PFSK-1 (cell line): ENCODE results near the gene SPAG7.

Experiments used
- FOXP2 ChIP-seq: optimal IDR thresholded peaks from 2 replicates; pipeline ENCODE3; 2011; ENCODE audit warnings: borderline replicate concordance, control low read depth, inconsistent platforms; ENCODE audit not compliant: insufficient read depth; ENCODE audit errors: extremely low read length, extremely low read depth
- POLR2AphosphoS5 ChIP-seq: IDR thresholded peaks from 2 replicates; pipeline ENCODE4 v1.6.1; 2012; ENCODE audit warnings: low read depth, mild to moderate bottlenecking, control low read depth, low read length, moderate library complexity
- REST ChIP-seq, 2 experiments: IDR thresholded peaks; 2 replicates each; pipeline versions ENCODE4 v1.6.1 to v1.8.0; 2011 to 2012; ENCODE audit warnings: low read depth in 2 of 2, low read length in 2 of 2, control low read depth in 1 of 2, inconsistent platforms in 1 of 2, mild to moderate bottlenecking in 1 of 2, moderate library complexity in 1 of 2; ENCODE audit not compliant: insufficient read depth in 1 of 2
- SIN3A ChIP-seq: IDR thresholded peaks from 2 replicates; pipeline ENCODE4 v1.6.1; 2012; ENCODE audit warnings: mild to moderate bottlenecking, low read length, moderate library complexity, borderline replicate concordance; ENCODE audit not compliant: insufficient read depth
- TAF1 ChIP-seq: IDR thresholded peaks from 2 replicates; pipeline ENCODE4 v1.6.1; 2012; ENCODE audit warnings: low read length, control low read depth, borderline replicate concordance; ENCODE audit not compliant: insufficient read depth

The SPAG7 gene

GRCh38 chr17:4950075-4950745 lies 17.4 kb downstream of the SPAG7 start:
- no peak for TF ChIP-seq TAF1
- TF ChIP-seq FOXP2: peak; percentile 6
- TF ChIP-seq SIN3A: no peak
- no peak for TF ChIP-seq POLR2AphosphoS5
- TF ChIP-seq REST (IDR thresholded peaks at IDR 0.05; ENCODE audit: insufficient read depth in 1 of 2, low read depth in 2 of 2, low read length in 2 of 2): peak in 1 of 2 experiments; percentile 19; a peak in 1 of 4 replicates

GRCh38 chr17:4949321-4950074 lies 18.1 kb downstream of the SPAG7 start:
- TF ChIP-seq POLR2AphosphoS5 (no peak; the same call in 1 of the 2 replicates), TAF1 (0 out of 2 replicates have a peak, but pooled peaks have one; percentile 12), REST (IDR thresholded peaks at IDR 0.05; ENCODE audit: insufficient read depth in 1 of 2, low read depth in 2 of 2, low read length in 2 of 2) (no peak), FOXP2 (peak; percentile 11), SIN3A (peak; percentile 29; the same call in 1 of the 2 replicates)

- peak; percentile 62 for TF ChIP-seq FOXP2
- TF ChIP-seq REST (IDR thresholded peaks at IDR 0.05; ENCODE audit: insufficient read depth in 1 of 2, low read depth in 2 of 2, low read length in 2 of 2): no peak; a peak in 1 of 4 replicates
- peak; percentile 50; the same call in 1 of the 2 replicates for TF ChIP-seq POLR2AphosphoS5
Observed at GRCh38 chr17:4948931-4949320, 18.7 kb downstream of the SPAG7 start.

- 0 out of 2 replicates have a peak, but pooled peaks have one; percentile 50 for TF ChIP-seq SIN3A
- peak; percentile 91; the same call in 1 of the 2 replicates for TF ChIP-seq TAF1
- TF ChIP-seq POLR2AphosphoS5: peak; percentile 81
- TF ChIP-seq REST (IDR thresholded peaks at IDR 0.05; ENCODE audit: insufficient read depth in 1 of 2, low read depth in 2 of 2, low read length in 2 of 2): no peak
- peak; percentile 48 for TF ChIP-seq FOXP2
Observed at GRCh38 chr17:4948166-4948930, 19.3 kb downstream of the SPAG7 start, which contains the start of gene PFN1. TSS of gene PFN1 (minus strand) at chr17:4948530. CDS start at chr17:4948394, 136 bp downstream.
